Neuronal stem cell (in vitro differentiated cells): ENCODE results near the gene CGB5.
"Not testable (repeated sequence)": the region's sequence is repeated elsewhere in the genome, so short reads cannot be mapped to it uniquely, and the experiment has no call there.

Source experiments
- DNase-seq: peaks from one replicate; pipeline ENCODE4 v3.0.0-alpha.2; 2013; ENCODE audit warnings: low spot score
- H2AFZ ChIP-seq: one replicate; pipeline ENCODE4 v1.6.1; 2013; ENCODE audit warnings: mild to moderate bottlenecking, low read length, inconsistent platforms
- H2AK5ac ChIP-seq: 2 replicates; pipeline ENCODE4 v1.6.1; 2013; ENCODE audit warnings: low read depth, mild to moderate bottlenecking, inconsistent platforms, low read length, moderate library complexity, mixed read lengths
- H2BK120ac ChIP-seq: 2 replicates; pipeline ENCODE4 v1.6.1; 2013; ENCODE audit warnings: low read depth, mild to moderate bottlenecking, inconsistent platforms, low read length, moderate library complexity, mixed read lengths
- H2BK12ac ChIP-seq: one replicate; pipeline ENCODE4 v1.6.1; 2013; ENCODE audit warnings: low read length, inconsistent platforms
- H2BK15ac ChIP-seq: 2 replicates; pipeline ENCODE4 v1.6.1; 2013; ENCODE audit warnings: mild to moderate bottlenecking, low read length, inconsistent platforms, mixed read lengths
- H2BK5ac ChIP-seq: one replicate; pipeline ENCODE4 v1.6.1; 2013; ENCODE audit warnings: inconsistent platforms, mild to moderate bottlenecking, low read length, moderate library complexity
- H3K14ac ChIP-seq: one replicate; pipeline ENCODE4 v1.6.1; 2013; ENCODE audit warnings: low read length, inconsistent platforms
- H3K18ac ChIP-seq: 2 replicates; pipeline ENCODE4 v1.6.1; 2013; ENCODE audit warnings: low read length, inconsistent platforms
- H3K23ac ChIP-seq: 2 replicates; pipeline ENCODE4 v1.6.1; 2013; ENCODE audit warnings: low read depth, mild to moderate bottlenecking, mixed read lengths, low read length, inconsistent platforms; ENCODE audit not compliant: poor library complexity
- H3K27ac ChIP-seq: replicated peaks from 3 replicates; pipeline ENCODE4 v1.5.1; 2013; ENCODE audit warnings: low read length, inconsistent platforms
- H3K27me3 ChIP-seq, 3 experiments: 2 replicates each; pipeline ENCODE4 v1.6.1; 2013; ENCODE audit warnings: low read length in 3 of 3, mild to moderate bottlenecking in 2 of 3, inconsistent platforms in 1 of 3, low read depth in 1 of 3, mixed read lengths in 1 of 3, moderate library complexity in 1 of 3; ENCODE audit not compliant: control insufficient read depth in 3 of 3, insufficient read depth in 3 of 3
- H3K36me3 ChIP-seq, 2 donors: replicated peaks in 1 of 2; 2 replicates each; pipeline ENCODE4 v1.6.1; 2013; ENCODE audit warnings: low read length in 2 of 2; ENCODE audit not compliant: control insufficient read depth in 2 of 2, insufficient read depth in 2 of 2
- H3K4ac ChIP-seq: 2 replicates; pipeline ENCODE4 v1.6.1; 2013; ENCODE audit warnings: inconsistent platforms, mild to moderate bottlenecking, low read length, moderate library complexity
- H3K4me1 ChIP-seq, 2 donors: 1 replicate in 1 of 2; 2 replicates in 1 of 2; pipeline ENCODE4 v1.6.1; 2013; ENCODE audit warnings: low read length in 2 of 2, low read depth in 1 of 2; ENCODE audit not compliant: control insufficient read depth in 2 of 2, insufficient read depth in 1 of 2
- H3K4me2 ChIP-seq: one replicate; pipeline ENCODE4 v1.6.1; 2013; ENCODE audit warnings: mild to moderate bottlenecking, low read length, inconsistent platforms; ENCODE audit not compliant: insufficient read depth, poor library complexity, severe bottlenecking
- H3K4me3 ChIP-seq, 2 donors: 2 replicates each; pipeline ENCODE4 v1.5.1; 2013; ENCODE audit warnings: low read length in 2 of 2, mild to moderate bottlenecking in 2 of 2, inconsistent platforms in 1 of 2, moderate library complexity in 1 of 2
- H3K79me1 ChIP-seq: one replicate; pipeline ENCODE4 v1.6.1; 2013; ENCODE audit warnings: low read depth, mild to moderate bottlenecking, inconsistent platforms, low read length, moderate library complexity
- H3K9ac ChIP-seq: one replicate; pipeline ENCODE4 v1.6.1; 2013; ENCODE audit warnings: mild to moderate bottlenecking, low read depth, low read length, inconsistent platforms; ENCODE audit not compliant: poor library complexity
- H3K9me3 ChIP-seq, 2 donors: replicated peaks in 1 of 2; 2 replicates each; pipeline versions ENCODE3 to v1.6.1; 2013; ENCODE audit warnings: low read length in 2 of 2, mild to moderate bottlenecking in 2 of 2, inconsistent platforms in 1 of 2, low read depth in 1 of 2, mixed read lengths in 1 of 2, moderate library complexity in 1 of 2; ENCODE audit not compliant: control insufficient read depth in 2 of 2, insufficient read depth in 1 of 2
- H4K8ac ChIP-seq: one replicate; pipeline ENCODE4 v1.6.1; 2013; ENCODE audit warnings: low read depth, mild to moderate bottlenecking, inconsistent platforms, low read length, moderate library complexity
- H4K91ac ChIP-seq: one replicate; pipeline ENCODE4 v1.6.1; 2013; ENCODE audit warnings: low read length, low read depth, mild to moderate bottlenecking, inconsistent platforms; ENCODE audit not compliant: poor library complexity
- WGBS, 2 donors: extraction: QIAGEN DNeasy Blood & Tissue Kit; methylation state at CpG; one replicate each; pipeline ENCODE4 v1.1.7; 2013; ENCODE audit warnings: missing lambda C conversion rate in 2 of 2, mixed read lengths in 1 of 2; ENCODE audit not compliant: insufficient read length in 2 of 2, insufficient replicate concordance in 1 of 2; ENCODE audit errors: extremely low coverage in 2 of 2; 5-methylcytosine and 5-hydroxymethylcytosine counted together

Gene CGB5

DNA sequence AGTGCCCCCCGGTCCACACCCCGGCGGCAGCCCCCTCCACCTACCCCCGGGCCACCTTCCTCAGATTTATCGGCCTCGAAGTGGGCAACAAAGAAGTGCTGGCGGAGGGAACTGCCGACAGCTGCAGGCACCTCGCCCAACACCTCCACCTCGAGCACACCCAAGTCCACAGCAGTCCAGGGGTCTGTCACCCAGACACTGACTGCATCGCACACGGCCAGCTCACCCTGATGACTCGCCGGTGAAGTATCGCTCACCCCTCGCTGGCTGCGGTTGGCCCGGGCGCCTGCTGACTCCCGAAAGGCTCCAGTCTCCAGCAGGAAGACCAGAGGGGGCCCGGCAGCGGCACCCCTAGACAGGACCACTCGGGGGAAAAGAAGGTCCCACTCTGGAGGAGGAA, 18.0 kb upstream of the CGB5 start:
- not testable (repeated sequence) for H3K4me3 ChIP-seq, H3K36me3 ChIP-seq, H3K23ac ChIP-seq, H3K27me3 ChIP-seq, DNase-seq, H3K4me2 ChIP-seq, H2BK5ac ChIP-seq, H3K27ac ChIP-seq, H2BK15ac ChIP-seq, H3K79me1 ChIP-seq, H3K9ac ChIP-seq, H3K4ac ChIP-seq, H2BK12ac ChIP-seq, H2BK120ac ChIP-seq, H2AK5ac ChIP-seq, H4K8ac ChIP-seq, H3K18ac ChIP-seq, H3K4me1 ChIP-seq, H2AFZ ChIP-seq, H3K14ac ChIP-seq, H3K9me3 ChIP-seq, H4K91ac ChIP-seq
- no CpG with 5 or more reads among the region's 23 CpGs for WGBS, 2 donors

DNA sequence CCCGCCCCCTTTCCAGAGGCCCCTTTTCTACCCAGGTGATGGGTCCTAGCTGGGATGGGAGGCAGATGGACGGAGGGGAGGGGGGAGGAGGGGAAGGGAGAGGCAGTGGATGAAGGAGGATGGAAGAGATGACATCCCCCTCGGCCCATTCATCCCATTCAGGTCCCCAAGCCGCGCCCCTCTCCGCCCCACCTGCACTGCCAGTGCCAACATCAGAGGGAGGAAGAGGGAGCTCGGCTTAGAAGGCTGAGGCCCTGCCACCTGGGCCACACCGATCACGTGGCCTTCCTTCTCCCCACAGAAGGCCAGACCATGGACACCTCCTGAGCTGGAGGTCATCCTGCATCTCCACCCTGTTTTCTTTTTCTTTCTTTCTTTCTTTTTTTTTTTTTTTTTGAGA, 15.0 kb upstream of the CGB5 start:
- not testable (repeated sequence) for H3K4me1 ChIP-seq, H3K27me3 ChIP-seq, H3K4me3 ChIP-seq, H3K9ac ChIP-seq, H3K18ac ChIP-seq, H2AFZ ChIP-seq, H4K8ac ChIP-seq, H3K14ac ChIP-seq, H3K27ac ChIP-seq, H2BK120ac ChIP-seq, H4K91ac ChIP-seq, H2BK12ac ChIP-seq, H3K79me1 ChIP-seq, H3K4me2 ChIP-seq, H3K9me3 ChIP-seq, DNase-seq, H2AK5ac ChIP-seq, H3K23ac ChIP-seq, H3K36me3 ChIP-seq, H2BK15ac ChIP-seq, H2BK5ac ChIP-seq, H3K4ac ChIP-seq
- WGBS, 2 donors = no CpG with 5 or more reads among the region's 9 CpGs

DNA sequence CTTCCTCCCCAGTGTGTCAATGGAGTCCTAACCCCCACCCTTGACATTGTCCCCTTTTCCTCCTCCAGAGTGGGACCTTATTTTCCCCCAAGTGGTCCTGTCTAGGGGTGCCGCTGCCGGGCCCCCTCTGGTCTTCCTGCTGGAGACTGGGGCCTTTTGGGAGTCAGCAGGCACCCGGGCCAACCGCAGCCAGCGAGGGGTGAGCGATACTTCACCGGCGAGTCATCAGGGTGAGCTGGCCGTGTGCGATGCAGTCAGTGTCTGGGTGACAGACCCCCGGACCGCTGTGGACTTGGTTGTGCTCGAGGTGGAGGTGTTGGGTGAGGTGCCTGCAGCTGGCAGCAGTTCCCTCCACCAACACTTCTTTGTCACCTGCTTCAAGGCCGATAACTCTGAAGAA, 13.9 kb upstream of the CGB5 start:
- H3K4ac ChIP-seq, H3K23ac ChIP-seq, H4K91ac ChIP-seq, H2BK5ac ChIP-seq, H3K27me3 ChIP-seq, H3K4me1 ChIP-seq, H2AK5ac ChIP-seq, H3K4me2 ChIP-seq, H3K36me3 ChIP-seq, H4K8ac ChIP-seq, H3K14ac ChIP-seq, H3K9me3 ChIP-seq, H2BK15ac ChIP-seq, H2BK120ac ChIP-seq, H3K4me3 ChIP-seq, H2BK12ac ChIP-seq, H2AFZ ChIP-seq, H3K79me1 ChIP-seq, H3K27ac ChIP-seq, H3K9ac ChIP-seq, H3K18ac ChIP-seq, DNase-seq: not testable (repeated sequence)
- no CpG with 5 or more reads among the region's 14 CpGs for WGBS, 2 donors

DNA sequence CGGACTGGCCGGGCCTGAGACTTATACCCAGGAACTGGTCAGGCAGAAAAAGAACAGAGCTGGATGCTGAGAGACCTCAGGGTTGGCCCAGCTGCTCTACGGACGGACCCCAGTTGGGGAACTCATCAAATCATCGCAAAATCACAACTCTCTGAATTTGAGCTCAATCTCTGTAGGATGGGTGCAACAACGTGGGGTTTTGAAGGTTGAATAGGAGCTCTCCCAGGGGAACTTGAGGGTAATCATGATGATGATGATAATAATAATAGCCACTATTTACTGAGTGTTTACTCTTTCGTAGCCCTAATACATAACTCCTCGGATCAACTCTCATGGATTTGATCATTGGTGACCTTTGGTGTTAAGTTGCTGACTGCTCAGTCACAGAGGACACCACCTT, 13.3 kb upstream of the CGB5 start:
- H3K27ac ChIP-seq, H2BK15ac ChIP-seq, H4K91ac ChIP-seq, H3K4ac ChIP-seq, H3K4me3 ChIP-seq, H3K4me1 ChIP-seq, H2BK120ac ChIP-seq, H2BK12ac ChIP-seq, H3K14ac ChIP-seq, H4K8ac ChIP-seq, H3K4me2 ChIP-seq, H2AFZ ChIP-seq, H3K23ac ChIP-seq, H3K9me3 ChIP-seq, H3K36me3 ChIP-seq, H2BK5ac ChIP-seq, H3K18ac ChIP-seq, H3K9ac ChIP-seq, H2AK5ac ChIP-seq, H3K79me1 ChIP-seq, DNase-seq, H3K27me3 ChIP-seq: not testable (repeated sequence)
- WGBS, 2 donors = no CpG with 5 or more reads among the region's 8 CpGs
